GM12878 (cell line): ENCODE measurements around the gene SP4.

ENCODE experiments used
- CREM ChIP-seq: IDR thresholded peaks from 2 replicates; pipeline ENCODE4 v1.6.1; 2014; ENCODE audit warnings: antibody characterized with exemption, low read depth
- NRF1 ChIP-seq: conservative IDR thresholded peaks from 2 replicates; pipeline ENCODE4 v1.6.1; 2011; ENCODE audit warnings: mild to moderate bottlenecking, low read depth, low read length, improper control_type of control experiment
- PAX8 ChIP-seq: fragments of 450-650 bp; IDR thresholded peaks from 2 replicates; pipeline ENCODE4 v1.6.1; 2017; ENCODE audit warnings: mild to moderate bottlenecking, moderate library complexity
- POLR2AphosphoS2 ChIP-seq: IDR thresholded peaks from 2 replicates; pipeline ENCODE4 v1.6.1; 2011; ENCODE audit warnings: low read depth, mild to moderate bottlenecking, low read length, improper control_type of control experiment, moderate library complexity
- SMC3 ChIP-seq: IDR thresholded peaks from 2 replicates; pipeline ENCODE4 v1.6.1; 2011; ENCODE audit warnings: low read length, improper control_type of control experiment, borderline replicate concordance
- SREBF1 ChIP-seq: IDR thresholded peaks from 2 replicates; pipeline ENCODE4 v1.6.1; 2012; ENCODE audit warnings: mild to moderate bottlenecking, low read length
- SRF ChIP-seq, 2 experiments: IDR thresholded peaks; 2 replicates each; pipeline ENCODE4 v1.6.1; 2011; ENCODE audit warnings: low read depth in 2 of 2, low read length in 2 of 2, mild to moderate bottlenecking in 1 of 2, moderate library complexity in 1 of 2
- STAT1 ChIP-seq: fragments of 450-650 bp; conservative IDR thresholded peaks from 2 replicates; pipeline ENCODE4 v1.6.1; 2014; ENCODE audit warnings: antibody characterized with exemption, mild to moderate bottlenecking
- TAF1 ChIP-seq: IDR thresholded peaks from 2 replicates; pipeline ENCODE4 v1.6.1; 2011; ENCODE audit warnings: mild to moderate bottlenecking, low read depth, low read length, borderline replicate concordance
- TF ChIP-seq, protein P1 (sequence below): IDR thresholded peaks from 2 replicates; pipeline ENCODE4 v1.6.1; 2012; ENCODE audit warnings: mild to moderate bottlenecking, low read depth, low read length
- TF ChIP-seq, protein P2 (sequence below): IDR thresholded peaks from 2 replicates; pipeline ENCODE4 v1.6.1; 2012; ENCODE audit warnings: improper control_type of control experiment, low read depth, low read length; ENCODE audit not compliant: insufficient replicate concordance
- TF ChIP-seq, protein P3 (sequence below): IDR thresholded peaks from 2 replicates; pipeline ENCODE4 v1.6.1; 2011; ENCODE audit warnings: low read depth, mild to moderate bottlenecking, low read length, moderate library complexity, borderline replicate concordance; ENCODE audit errors: extremely low read depth
- TF ChIP-seq, protein P4 (sequence below): IDR thresholded peaks from 2 replicates; pipeline ENCODE4 v1.6.1; 2012; ENCODE audit warnings: low read length, inconsistent platforms
- TF ChIP-seq, protein P5 (sequence below), 3 experiments: IDR thresholded peaks in 2 of 3; conservative IDR thresholded peaks in 1 of 3; 2 replicates each; pipeline ENCODE4 v1.5.1; 2011; ENCODE audit warnings: low read depth in 3 of 3, low read length in 3 of 3, mild to moderate bottlenecking in 3 of 3, control low read depth in 2 of 3, moderate library complexity in 2 of 3, inconsistent platforms in 1 of 3, mixed read lengths in 1 of 3; ENCODE audit not compliant: control insufficient read depth in 2 of 3, insufficient read depth in 1 of 3; ENCODE audit errors: extremely low read depth in 1 of 3

DNA sequence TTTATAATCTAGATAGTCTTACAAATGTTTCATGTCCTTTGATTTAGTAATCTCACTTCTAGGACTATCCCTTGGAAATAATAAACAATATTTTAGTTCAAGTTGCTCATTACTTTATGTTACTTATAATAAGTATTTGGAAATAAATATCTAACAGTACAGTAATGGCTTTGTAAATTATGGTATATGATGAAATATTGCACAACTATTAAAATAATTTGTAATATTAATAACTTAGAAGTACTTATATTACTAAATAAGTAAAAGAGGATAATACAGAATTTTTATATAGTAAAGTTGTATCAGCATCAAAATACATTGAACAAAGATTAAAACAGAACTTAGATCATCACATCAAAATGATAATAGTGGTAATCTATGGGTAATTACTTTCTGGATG lies 41.1 kb downstream of the SP4 start:
- TF ChIP-seq PAX8 (no peak), TAF1 (no peak), STAT1 (no peak), CREM (no peak), SREBF1 (no peak), SRF (IDR thresholded peaks at IDR 0.05; ENCODE audit: low read depth in 2 of 2, low read length in 2 of 2) (no peak), NRF1 (no peak), SMC3 (no peak), POLR2AphosphoS2 (no peak)
- TF ChIP-seq, protein P1, sequence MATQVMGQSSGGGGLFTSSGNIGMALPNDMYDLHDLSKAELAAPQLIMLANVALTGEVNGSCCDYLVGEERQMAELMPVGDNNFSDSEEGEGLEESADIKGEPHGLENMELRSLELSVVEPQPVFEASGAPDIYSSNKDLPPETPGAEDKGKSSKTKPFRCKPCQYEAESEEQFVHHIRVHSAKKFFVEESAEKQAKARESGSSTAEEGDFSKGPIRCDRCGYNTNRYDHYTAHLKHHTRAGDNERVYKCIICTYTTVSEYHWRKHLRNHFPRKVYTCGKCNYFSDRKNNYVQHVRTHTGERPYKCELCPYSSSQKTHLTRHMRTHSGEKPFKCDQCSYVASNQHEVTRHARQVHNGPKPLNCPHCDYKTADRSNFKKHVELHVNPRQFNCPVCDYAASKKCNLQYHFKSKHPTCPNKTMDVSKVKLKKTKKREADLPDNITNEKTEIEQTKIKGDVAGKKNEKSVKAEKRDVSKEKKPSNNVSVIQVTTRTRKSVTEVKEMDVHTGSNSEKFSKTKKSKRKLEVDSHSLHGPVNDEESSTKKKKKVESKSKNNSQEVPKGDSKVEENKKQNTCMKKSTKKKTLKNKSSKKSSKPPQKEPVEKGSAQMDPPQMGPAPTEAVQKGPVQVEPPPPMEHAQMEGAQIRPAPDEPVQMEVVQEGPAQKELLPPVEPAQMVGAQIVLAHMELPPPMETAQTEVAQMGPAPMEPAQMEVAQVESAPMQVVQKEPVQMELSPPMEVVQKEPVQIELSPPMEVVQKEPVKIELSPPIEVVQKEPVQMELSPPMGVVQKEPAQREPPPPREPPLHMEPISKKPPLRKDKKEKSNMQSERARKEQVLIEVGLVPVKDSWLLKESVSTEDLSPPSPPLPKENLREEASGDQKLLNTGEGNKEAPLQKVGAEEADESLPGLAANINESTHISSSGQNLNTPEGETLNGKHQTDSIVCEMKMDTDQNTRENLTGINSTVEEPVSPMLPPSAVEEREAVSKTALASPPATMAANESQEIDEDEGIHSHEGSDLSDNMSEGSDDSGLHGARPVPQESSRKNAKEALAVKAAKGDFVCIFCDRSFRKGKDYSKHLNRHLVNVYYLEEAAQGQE = no peak
- TF ChIP-seq, protein P2, sequence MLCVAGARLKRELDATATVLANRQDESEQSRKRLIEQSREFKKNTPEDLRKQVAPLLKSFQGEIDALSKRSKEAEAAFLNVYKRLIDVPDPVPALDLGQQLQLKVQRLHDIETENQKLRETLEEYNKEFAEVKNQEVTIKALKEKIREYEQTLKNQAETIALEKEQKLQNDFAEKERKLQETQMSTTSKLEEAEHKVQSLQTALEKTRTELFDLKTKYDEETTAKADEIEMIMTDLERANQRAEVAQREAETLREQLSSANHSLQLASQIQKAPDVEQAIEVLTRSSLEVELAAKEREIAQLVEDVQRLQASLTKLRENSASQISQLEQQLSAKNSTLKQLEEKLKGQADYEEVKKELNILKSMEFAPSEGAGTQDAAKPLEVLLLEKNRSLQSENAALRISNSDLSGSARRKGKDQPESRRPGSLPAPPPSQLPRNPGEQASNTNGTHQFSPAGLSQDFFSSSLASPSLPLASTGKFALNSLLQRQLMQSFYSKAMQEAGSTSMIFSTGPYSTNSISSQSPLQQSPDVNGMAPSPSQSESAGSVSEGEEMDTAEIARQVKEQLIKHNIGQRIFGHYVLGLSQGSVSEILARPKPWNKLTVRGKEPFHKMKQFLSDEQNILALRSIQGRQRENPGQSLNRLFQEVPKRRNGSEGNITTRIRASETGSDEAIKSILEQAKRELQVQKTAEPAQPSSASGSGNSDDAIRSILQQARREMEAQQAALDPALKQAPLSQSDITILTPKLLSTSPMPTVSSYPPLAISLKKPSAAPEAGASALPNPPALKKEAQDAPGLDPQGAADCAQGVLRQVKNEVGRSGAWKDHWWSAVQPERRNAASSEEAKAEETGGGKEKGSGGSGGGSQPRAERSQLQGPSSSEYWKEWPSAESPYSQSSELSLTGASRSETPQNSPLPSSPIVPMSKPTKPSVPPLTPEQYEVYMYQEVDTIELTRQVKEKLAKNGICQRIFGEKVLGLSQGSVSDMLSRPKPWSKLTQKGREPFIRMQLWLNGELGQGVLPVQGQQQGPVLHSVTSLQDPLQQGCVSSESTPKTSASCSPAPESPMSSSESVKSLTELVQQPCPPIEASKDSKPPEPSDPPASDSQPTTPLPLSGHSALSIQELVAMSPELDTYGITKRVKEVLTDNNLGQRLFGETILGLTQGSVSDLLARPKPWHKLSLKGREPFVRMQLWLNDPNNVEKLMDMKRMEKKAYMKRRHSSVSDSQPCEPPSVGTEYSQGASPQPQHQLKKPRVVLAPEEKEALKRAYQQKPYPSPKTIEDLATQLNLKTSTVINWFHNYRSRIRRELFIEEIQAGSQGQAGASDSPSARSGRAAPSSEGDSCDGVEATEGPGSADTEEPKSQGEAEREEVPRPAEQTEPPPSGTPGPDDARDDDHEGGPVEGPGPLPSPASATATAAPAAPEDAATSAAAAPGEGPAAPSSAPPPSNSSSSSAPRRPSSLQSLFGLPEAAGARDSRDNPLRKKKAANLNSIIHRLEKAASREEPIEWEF = no peak
- TF ChIP-seq, protein P3, sequence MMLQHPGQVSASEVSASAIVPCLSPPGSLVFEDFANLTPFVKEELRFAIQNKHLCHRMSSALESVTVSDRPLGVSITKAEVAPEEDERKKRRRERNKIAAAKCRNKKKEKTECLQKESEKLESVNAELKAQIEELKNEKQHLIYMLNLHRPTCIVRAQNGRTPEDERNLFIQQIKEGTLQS = no peak
- TF ChIP-seq, protein P4, sequence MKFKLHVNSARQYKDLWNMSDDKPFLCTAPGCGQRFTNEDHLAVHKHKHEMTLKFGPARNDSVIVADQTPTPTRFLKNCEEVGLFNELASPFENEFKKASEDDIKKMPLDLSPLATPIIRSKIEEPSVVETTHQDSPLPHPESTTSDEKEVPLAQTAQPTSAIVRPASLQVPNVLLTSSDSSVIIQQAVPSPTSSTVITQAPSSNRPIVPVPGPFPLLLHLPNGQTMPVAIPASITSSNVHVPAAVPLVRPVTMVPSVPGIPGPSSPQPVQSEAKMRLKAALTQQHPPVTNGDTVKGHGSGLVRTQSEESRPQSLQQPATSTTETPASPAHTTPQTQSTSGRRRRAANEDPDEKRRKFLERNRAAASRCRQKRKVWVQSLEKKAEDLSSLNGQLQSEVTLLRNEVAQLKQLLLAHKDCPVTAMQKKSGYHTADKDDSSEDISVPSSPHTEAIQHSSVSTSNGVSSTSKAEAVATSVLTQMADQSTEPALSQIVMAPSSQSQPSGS = no peak
- TF ChIP-seq, protein P5, sequence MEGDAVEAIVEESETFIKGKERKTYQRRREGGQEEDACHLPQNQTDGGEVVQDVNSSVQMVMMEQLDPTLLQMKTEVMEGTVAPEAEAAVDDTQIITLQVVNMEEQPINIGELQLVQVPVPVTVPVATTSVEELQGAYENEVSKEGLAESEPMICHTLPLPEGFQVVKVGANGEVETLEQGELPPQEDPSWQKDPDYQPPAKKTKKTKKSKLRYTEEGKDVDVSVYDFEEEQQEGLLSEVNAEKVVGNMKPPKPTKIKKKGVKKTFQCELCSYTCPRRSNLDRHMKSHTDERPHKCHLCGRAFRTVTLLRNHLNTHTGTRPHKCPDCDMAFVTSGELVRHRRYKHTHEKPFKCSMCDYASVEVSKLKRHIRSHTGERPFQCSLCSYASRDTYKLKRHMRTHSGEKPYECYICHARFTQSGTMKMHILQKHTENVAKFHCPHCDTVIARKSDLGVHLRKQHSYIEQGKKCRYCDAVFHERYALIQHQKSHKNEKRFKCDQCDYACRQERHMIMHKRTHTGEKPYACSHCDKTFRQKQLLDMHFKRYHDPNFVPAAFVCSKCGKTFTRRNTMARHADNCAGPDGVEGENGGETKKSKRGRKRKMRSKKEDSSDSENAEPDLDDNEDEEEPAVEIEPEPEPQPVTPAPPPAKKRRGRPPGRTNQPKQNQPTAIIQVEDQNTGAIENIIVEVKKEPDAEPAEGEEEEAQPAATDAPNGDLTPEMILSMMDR (IDR thresholded peaks at IDR 0.05 in 2 of 3, conservative IDR thresholded peaks at IDR 0.05 in 1 of 3; ENCODE audit: control insufficient read depth in 2 of 3, extremely low read depth in 1 of 3, insufficient read depth in 1 of 3, low read depth in 3 of 3, low read length in 3 of 3) = no peak
